Measurements from ENCODE around the gene CELSR2.

DNA sequence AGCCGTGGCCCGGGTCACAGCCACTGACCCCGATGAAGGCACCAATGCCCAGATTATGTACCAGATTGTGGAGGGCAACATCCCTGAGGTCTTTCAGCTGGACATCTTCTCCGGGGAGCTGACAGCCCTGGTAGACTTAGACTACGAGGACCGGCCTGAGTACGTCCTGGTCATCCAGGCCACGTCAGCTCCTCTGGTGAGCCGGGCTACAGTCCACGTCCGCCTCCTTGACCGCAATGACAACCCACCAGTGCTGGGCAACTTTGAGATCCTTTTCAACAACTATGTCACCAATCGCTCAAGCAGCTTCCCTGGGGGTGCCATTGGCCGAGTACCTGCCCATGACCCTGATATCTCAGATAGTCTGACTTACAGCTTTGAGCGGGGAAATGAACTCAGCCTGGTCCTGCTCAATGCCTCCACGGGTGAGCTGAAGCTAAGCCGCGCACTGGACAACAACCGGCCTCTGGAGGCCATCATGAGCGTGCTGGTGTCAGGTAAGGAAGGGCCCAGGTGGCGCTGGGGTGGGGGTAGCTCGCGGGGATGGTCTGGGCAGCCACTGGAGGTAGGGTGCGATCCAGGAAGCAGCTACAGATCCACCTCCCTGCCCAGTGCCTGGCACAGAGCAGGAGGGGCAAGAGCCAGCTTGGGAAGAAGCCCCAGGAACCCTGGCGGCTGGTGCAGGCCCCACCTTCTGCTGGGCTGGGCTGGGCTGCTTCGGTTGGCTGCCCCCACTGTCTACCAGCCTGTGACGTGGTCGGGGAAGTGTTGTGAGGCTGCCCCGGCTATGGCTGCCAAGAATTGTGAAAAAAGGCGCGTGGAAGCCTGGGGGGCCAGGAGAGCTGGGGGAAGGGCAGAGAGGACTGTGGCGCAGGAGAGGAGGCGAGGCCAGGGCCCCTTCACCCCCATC lies 3.8 kb downstream of the CELSR2 start:
- TF ChIP-seq, protein P1, sequence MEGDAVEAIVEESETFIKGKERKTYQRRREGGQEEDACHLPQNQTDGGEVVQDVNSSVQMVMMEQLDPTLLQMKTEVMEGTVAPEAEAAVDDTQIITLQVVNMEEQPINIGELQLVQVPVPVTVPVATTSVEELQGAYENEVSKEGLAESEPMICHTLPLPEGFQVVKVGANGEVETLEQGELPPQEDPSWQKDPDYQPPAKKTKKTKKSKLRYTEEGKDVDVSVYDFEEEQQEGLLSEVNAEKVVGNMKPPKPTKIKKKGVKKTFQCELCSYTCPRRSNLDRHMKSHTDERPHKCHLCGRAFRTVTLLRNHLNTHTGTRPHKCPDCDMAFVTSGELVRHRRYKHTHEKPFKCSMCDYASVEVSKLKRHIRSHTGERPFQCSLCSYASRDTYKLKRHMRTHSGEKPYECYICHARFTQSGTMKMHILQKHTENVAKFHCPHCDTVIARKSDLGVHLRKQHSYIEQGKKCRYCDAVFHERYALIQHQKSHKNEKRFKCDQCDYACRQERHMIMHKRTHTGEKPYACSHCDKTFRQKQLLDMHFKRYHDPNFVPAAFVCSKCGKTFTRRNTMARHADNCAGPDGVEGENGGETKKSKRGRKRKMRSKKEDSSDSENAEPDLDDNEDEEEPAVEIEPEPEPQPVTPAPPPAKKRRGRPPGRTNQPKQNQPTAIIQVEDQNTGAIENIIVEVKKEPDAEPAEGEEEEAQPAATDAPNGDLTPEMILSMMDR (IDR thresholded peaks at IDR 0.05): no peak
- no peak for TF ChIP-seq EZH2 (IDR thresholded peaks at IDR 0.05; ENCODE audit: borderline replicate concordance, insufficient read depth, low read depth, low read length, poor library complexity, severe bottlenecking)

Data from B cell (primary cell).